Mesothelial cell of epicardium (in vitro differentiated cells): ENCODE data around the gene TRIM24. TPM values are rescaled to one million over a fixed set of nuclear protein-coding genes. Genes with fewer than 3 reads are reported as not detected.
"Not testable (repeated sequence)": the region's sequence is repeated elsewhere in the genome, so short reads cannot be mapped to it uniquely, and the experiment has no call there.

Experiments used
- DNase-seq, 2 experiments: peaks; one replicate each; pipeline ENCODE4 v3.0.0; 2021; ENCODE audit warnings: low spot score in 2 of 2; ENCODE audit not compliant: unreplicated experiment in 2 of 2
- H3K27ac Mint-ChIP-seq: 2 replicates; pipeline ENCODE4 v1.8.0; 2021; ENCODE audit warnings: mixed read lengths
- H3K27me3 Mint-ChIP-seq: 2 replicates; pipeline ENCODE4 v1.8.0; 2021; ENCODE audit warnings: low read depth, mixed read lengths
- H3K36me3 Mint-ChIP-seq: 2 replicates; pipeline ENCODE4 v1.8.0; 2021; ENCODE audit warnings: mixed read lengths
- H3K4me1 Mint-ChIP-seq: 2 replicates; pipeline ENCODE4 v1.8.0; 2021; ENCODE audit warnings: mixed read lengths
- H3K4me3 Mint-ChIP-seq: 2 replicates; pipeline ENCODE4 v1.8.0; 2021; ENCODE audit warnings: mild to moderate bottlenecking, moderate library complexity, mixed read lengths
- H3K9me3 Mint-ChIP-seq: 2 replicates; pipeline ENCODE4 v1.8.0; 2021; ENCODE audit warnings: mixed read lengths
- CTCF ChIP-seq: fragments of 200-600 bp; sonication (generic); IDR thresholded peaks from one replicate; pipeline ENCODE4 v1.5.0; 2021; ENCODE audit warnings: antibody characterized with exemption; ENCODE audit not compliant: unreplicated experiment
- total RNA-seq: library from RNA; stranded (reverse); gene quantifications from 3 replicates; pipeline ENCODE4 v1.2.1, GENCODE V29; 2021

TRIM24 gene
- total RNA-seq, 1 donor from 2014 or later: 86.6 TPM

GRCh38 chr7:138458576-138459412, 1.3 kb upstream of the TRIM24 start:
- TF ChIP-seq CTCF: no peak
- peaks cover 6% of the 10 kb centered on the region for H3K36me3 Mint-ChIP-seq
- no peaks in the 10 kb centered on the region for H3K9me3 Mint-ChIP-seq
- H3K4me3 Mint-ChIP-seq: peak overlapping the region; percentile 25
- DNase-seq: no peak
- peaks cover 16% of the 10 kb centered on the region for H3K4me1 Mint-ChIP-seq
- no peak overlapping the region for H3K27ac Mint-ChIP-seq
- H3K27me3 Mint-ChIP-seq: no peaks in the 10 kb centered on the region

GRCh38 chr7:138459413-138460175, 465 bp upstream of the TRIM24 start:
- Mint-ChIP-seq H3K4me3 (peak overlapping the region; percentile 74), H3K27ac (peak overlapping the region; percentile 92), H3K36me3 (peaks cover 6% of the 10 kb centered on the region), H3K27me3 (no peaks in the 10 kb centered on the region), H3K4me1 (peaks cover 20% of the 10 kb centered on the region), H3K9me3 (no peaks in the 10 kb centered on the region)
- TF ChIP-seq CTCF: no peak
- DNase-seq: peak; percentile 96 to 99

GRCh38 chr7:138460649-138461607, 869 bp downstream of the TRIM24 start:
- Mint-ChIP-seq H3K27ac (peak overlapping the region; percentile 95), H3K27me3 (no peaks in the 10 kb centered on the region), H3K4me1 (peaks cover 31% of the 10 kb centered on the region), H3K9me3 (no peaks in the 10 kb centered on the region), H3K36me3 (peaks cover 7% of the 10 kb centered on the region), H3K4me3 (peak overlapping the region; percentile 91)
- peak; percentile 38 to 66 for DNase-seq
- no peak for TF ChIP-seq CTCF

- not testable (repeated sequence) for H3K9me3 Mint-ChIP-seq, DNase-seq, H3K27me3 Mint-ChIP-seq, H3K36me3 Mint-ChIP-seq
- Mint-ChIP-seq H3K4me1 (peaks cover 41% of the 10 kb centered on the region), H3K4me3 (peak overlapping the region; percentile 67), H3K27ac (peak overlapping the region; percentile 87)
Observed at GRCh38 chr7:138463291-138463618, 3.2 kb downstream of the TRIM24 start.

- Mint-ChIP-seq H3K27me3 (no peaks in the 10 kb centered on the region), H3K27ac (peak overlapping the region; percentile 83), H3K36me3 (peaks cover 11% of the 10 kb centered on the region), H3K4me3 (peak overlapping the region; percentile 25), H3K9me3 (no peaks in the 10 kb centered on the region), H3K4me1 (peaks cover 40% of the 10 kb centered on the region)
- no peak for DNase-seq
- no peak for TF ChIP-seq CTCF
Observed at GRCh38 chr7:138465046-138465445, 5.0 kb downstream of the TRIM24 start.

- Mint-ChIP-seq H3K4me1 (peaks cover 42% of the 10 kb centered on the region), H3K36me3 (peaks cover 11% of the 10 kb centered on the region)
- H3K27me3 Mint-ChIP-seq, DNase-seq, H3K9me3 Mint-ChIP-seq, H3K4me3 Mint-ChIP-seq, H3K27ac Mint-ChIP-seq: not testable (repeated sequence)
Observed at GRCh38 chr7:138466069-138466756, 6.2 kb downstream of the TRIM24 start.
